Stimulated activated CD8-positive, alpha-beta memory T cell treated with anti-CD3 and anti-CD28 coated beads, Interleukin-7, amount 100 ng/mL, for 4 hours (primary cell): ENCODE data around the gene CITED4.

Source experiments
- DNase-seq, 2 donors: peaks; one replicate each; pipeline ENCODE4 v3.0.0-alpha.2; 2020; ENCODE audit warnings: low read depth in 2 of 2

CITED4 gene

GRCh38 chr1:40886318-40887011 lies 24.3 kb upstream of the CITED4 start:
- DNase-seq, result no peak

GRCh38 chr1:40884055-40884795 lies 22.1 kb upstream of the CITED4 start:
- no peak for DNase-seq

GRCh38 chr1:40880813-40881549 lies 18.8 kb upstream of the CITED4 start:
- no peak for DNase-seq

GRCh38 chr1:40879482-40880175 lies 17.5 kb upstream of the CITED4 start:
- DNase-seq, result no peak

GRCh38 chr1:40878906-40879305 lies 16.7 kb upstream of the CITED4 start:
- DNase-seq, result no peak

GRCh38 chr1:40877698-40878097 lies 15.5 kb upstream of the CITED4 start:
- DNase-seq, result peak in 1 of 2 donors; percentile 28

- no peak for DNase-seq
Measured at GRCh38 chr1:40876891-40877290, 14.7 kb upstream of the CITED4 start.

- DNase-seq, result no peak
Measured at GRCh38 chr1:40876436-40876761, 14.2 kb upstream of the CITED4 start.

- DNase-seq, result no peak
Measured at GRCh38 chr1:40873863-40874472, 11.8 kb upstream of the CITED4 start.

GRCh38 chr1:40872276-40872675 lies 10.1 kb upstream of the CITED4 start:
- DNase-seq, result no peak

- DNase-seq, result no peak
Measured at GRCh38 chr1:40870135-40870728, 8.1 kb upstream of the CITED4 start.

- no peak for DNase-seq
Measured at GRCh38 chr1:40868051-40868723, 6.0 kb upstream of the CITED4 start.

- DNase-seq, result peak in 1 of 2 donors; percentile 34
Measured at GRCh38 chr1:40861224-40862003, 749 bp downstream of the CITED4 start.

- no peak for DNase-seq
Measured at GRCh38 chr1:40860706-40861223, 1.4 kb downstream of the CITED4 start.

- no peak for DNase-seq
Measured at GRCh38 chr1:40858856-40859416, 3.2 kb downstream of the CITED4 start.

GRCh38 chr1:40857737-40858136 lies 4.4 kb downstream of the CITED4 start:
- no peak for DNase-seq

GRCh38 chr1:40856656-40857302 lies 5.4 kb downstream of the CITED4 start:
- no peak for DNase-seq

- DNase-seq, result no peak
Measured at GRCh38 chr1:40856116-40856515, 6.0 kb downstream of the CITED4 start.

GRCh38 chr1:40855513-40855912 lies 6.7 kb downstream of the CITED4 start:
- DNase-seq, result no peak
